Keratinocyte (primary cell): Measurements from ENCODE around the gene ABLIM1.

Source experiments
- CTCF ChIP-seq, 3 experiments: IDR thresholded peaks in 1 of 3; conservative IDR thresholded peaks in 1 of 3; optimal IDR thresholded peaks in 1 of 3; 2 replicates in 2 of 3; 3 replicates in 1 of 3; pipeline versions ENCODE3 to v1.5.1; 2011; ENCODE audit warnings: low read length in 3 of 3, mild to moderate bottlenecking in 3 of 3, moderate library complexity in 2 of 3, control low read depth in 1 of 3, inconsistent platforms in 1 of 3; ENCODE audit not compliant: insufficient read depth in 2 of 3; ENCODE audit errors: extremely low read depth in 1 of 3
- EZH2 ChIP-seq: IDR thresholded peaks from one replicate; pipeline ENCODE4 v1.6.1; 2012; ENCODE audit warnings: inconsistent platforms, mild to moderate bottlenecking, low read length, moderate library complexity

DNA sequence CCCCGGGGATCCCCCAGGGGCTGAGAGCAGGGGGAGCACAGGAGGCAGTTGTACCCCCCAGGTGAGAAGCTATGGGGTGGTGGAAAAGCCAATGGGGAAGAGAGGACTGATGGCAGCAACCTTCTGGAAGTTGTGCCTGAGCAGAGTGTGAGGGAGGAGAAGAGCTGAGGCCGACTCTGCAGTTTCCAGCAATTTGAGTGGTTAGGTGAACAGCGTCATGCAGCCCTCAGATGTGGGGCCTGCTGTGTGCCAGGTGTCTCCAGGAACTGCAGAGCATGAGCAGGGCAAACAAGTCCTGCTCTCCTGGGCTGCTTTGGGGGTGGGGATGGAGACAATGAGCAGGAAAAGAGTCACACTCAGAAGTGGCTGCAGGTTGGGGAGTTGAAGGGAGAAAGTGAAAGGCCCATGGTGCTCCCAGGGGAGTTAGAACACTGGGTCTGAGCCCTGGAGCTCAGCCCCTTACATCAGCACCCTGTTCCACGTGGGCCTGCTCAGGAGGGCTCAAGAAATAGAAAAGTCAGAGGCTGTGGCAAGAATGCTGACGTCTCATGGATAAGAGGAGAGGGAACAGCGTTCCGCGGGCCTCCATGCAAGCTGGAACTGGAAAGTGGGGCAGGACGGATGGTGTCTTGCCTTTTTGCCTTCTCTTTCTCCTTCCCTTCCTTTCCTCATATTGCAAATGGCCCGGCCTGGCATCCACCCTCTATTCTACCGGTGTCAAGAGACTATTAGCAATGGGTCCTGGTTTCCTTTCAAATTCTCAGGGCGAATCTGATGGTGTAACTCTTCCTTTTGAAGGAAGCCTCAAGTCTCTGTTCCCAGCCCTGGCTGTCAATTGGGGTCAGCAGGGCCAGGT is 249.7 kb downstream of the ABLIM1 start:
- TF ChIP-seq CTCF (optimal IDR thresholded peaks at IDR 0.05 in 1 of 3, IDR thresholded peaks at IDR 0.05 in 1 of 3, conservative IDR thresholded peaks at IDR 0.05 in 1 of 3; ENCODE audit: extremely low read depth in 1 of 3, insufficient read depth in 2 of 3, low read length in 3 of 3) (no peak), EZH2 (no peak)
